ENCODE data around the gene PLD2. TPM values are rescaled to one million over a fixed set of nuclear protein-coding genes. Genes with fewer than 3 reads are reported as not detected.

The PLD2 gene
- total RNA-seq, 1 donor: 19.9 TPM

DNA sequence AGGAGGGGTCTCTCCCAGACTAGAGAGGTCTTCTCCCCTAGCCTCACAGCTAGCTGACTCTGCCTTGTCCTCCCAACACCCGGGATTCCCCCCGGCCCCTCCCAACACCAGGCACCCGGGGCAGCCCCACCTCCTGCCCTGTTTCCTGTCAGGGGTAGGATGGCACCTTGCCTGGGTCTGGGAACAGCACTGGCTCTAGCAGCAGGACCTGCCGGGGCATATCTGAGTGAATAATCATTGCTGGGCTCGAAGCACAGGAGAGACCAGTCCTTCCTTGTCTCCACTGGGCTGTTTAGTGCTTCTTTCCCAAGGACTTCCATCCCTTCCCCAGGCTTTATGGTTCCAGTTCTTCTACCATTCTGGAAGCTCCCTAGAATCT, 51.9 kb downstream of the PLD2 start:
- H2AFZ ChIP-seq (ENCODE audit: low read length): no peak overlapping the region
- peaks cover 21% of the 10 kb centered on the region for H4K20me1 ChIP-seq (ENCODE audit: insufficient read depth, low read length)
- H3K27me3 ChIP-seq (ENCODE audit: insufficient read depth, low read length): no peaks in the 10 kb centered on the region
- DNase-seq (ENCODE audit: insufficient read length, low spot score, missing footprints): peak; percentile 72
- H3K4me2 ChIP-seq (ENCODE audit: insufficient read depth, low read length): no peak overlapping the region
- H3K4me3 ChIP-seq (ENCODE audit: insufficient read depth, low read length): no peak overlapping the region
- H3K79me2 ChIP-seq (ENCODE audit: insufficient read depth, low read length): peaks cover 51% of the 10 kb centered on the region
- no peak overlapping the region for H3K27ac ChIP-seq (ENCODE audit: low read depth, low read length)
- H3K4me1 ChIP-seq (ENCODE audit: insufficient read depth, low read length): peaks cover 7% of the 10 kb centered on the region
- TF ChIP-seq, protein P1, sequence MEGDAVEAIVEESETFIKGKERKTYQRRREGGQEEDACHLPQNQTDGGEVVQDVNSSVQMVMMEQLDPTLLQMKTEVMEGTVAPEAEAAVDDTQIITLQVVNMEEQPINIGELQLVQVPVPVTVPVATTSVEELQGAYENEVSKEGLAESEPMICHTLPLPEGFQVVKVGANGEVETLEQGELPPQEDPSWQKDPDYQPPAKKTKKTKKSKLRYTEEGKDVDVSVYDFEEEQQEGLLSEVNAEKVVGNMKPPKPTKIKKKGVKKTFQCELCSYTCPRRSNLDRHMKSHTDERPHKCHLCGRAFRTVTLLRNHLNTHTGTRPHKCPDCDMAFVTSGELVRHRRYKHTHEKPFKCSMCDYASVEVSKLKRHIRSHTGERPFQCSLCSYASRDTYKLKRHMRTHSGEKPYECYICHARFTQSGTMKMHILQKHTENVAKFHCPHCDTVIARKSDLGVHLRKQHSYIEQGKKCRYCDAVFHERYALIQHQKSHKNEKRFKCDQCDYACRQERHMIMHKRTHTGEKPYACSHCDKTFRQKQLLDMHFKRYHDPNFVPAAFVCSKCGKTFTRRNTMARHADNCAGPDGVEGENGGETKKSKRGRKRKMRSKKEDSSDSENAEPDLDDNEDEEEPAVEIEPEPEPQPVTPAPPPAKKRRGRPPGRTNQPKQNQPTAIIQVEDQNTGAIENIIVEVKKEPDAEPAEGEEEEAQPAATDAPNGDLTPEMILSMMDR (IDR thresholded peaks at IDR 0.05; ENCODE audit: extremely low read depth, low read depth, low read length): no peak
- H3K9me3 ChIP-seq (ENCODE audit: low read depth, low read length): no peaks in the 10 kb centered on the region
- H3K36me3 ChIP-seq (ENCODE audit: insufficient read depth, low read length): peaks cover 5% of the 10 kb centered on the region

- Histone ChIP-seq H3K4me2 (ENCODE audit: insufficient read depth, low read length) (no peak overlapping the region), H4K20me1 (ENCODE audit: insufficient read depth, low read length) (peaks cover 16% of the 10 kb centered on the region), H3K79me2 (ENCODE audit: insufficient read depth, low read length) (peaks cover 47% of the 10 kb centered on the region), H3K9me3 (ENCODE audit: low read depth, low read length) (no peaks in the 10 kb centered on the region), H3K4me1 (ENCODE audit: insufficient read depth, low read length) (peaks cover 7% of the 10 kb centered on the region), H2AFZ (ENCODE audit: low read length) (no peak overlapping the region), H3K4me3 (ENCODE audit: insufficient read depth, low read length) (no peak overlapping the region), H3K36me3 (ENCODE audit: insufficient read depth, low read length) (peaks cover 5% of the 10 kb centered on the region), H3K27me3 (ENCODE audit: insufficient read depth, low read length) (no peaks in the 10 kb centered on the region), H3K27ac (ENCODE audit: low read depth, low read length) (no peak overlapping the region)
- DNase-seq (ENCODE audit: insufficient read length, low spot score, missing footprints): no peak
- TF ChIP-seq, protein P1 (IDR thresholded peaks at IDR 0.05; ENCODE audit: extremely low read depth, low read depth, low read length): no peak
These were observed 53.1 kb downstream of the PLD2 start for GRCh38 chr17:4859816-4860625.

DNA sequence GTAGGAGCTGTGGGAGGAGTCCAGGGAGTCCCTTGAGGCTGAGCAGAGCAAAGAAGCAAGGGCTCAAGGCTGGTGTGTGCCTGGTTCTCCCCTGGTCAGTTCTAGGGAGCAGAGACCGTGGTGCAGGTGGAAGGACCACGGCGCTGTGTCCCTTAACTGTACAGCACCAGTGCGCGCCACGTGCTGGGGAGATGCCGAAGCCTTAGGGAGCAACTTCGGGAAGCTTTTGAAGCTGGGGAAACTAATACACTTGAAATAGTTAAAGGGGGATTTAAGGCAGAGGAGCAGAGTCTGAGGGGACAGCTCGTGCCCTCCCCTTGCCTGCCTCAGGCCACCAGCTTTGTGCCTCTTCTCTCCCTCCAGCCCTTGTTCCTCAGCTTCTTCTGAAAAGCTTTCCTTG, 53.7 kb downstream of the PLD2 start:
- H3K27me3 ChIP-seq (ENCODE audit: insufficient read depth, low read length): no peaks in the 10 kb centered on the region
- no peaks in the 10 kb centered on the region for H3K9me3 ChIP-seq (ENCODE audit: low read depth, low read length)
- DNase-seq (ENCODE audit: insufficient read length, low spot score, missing footprints): no peak
- peaks cover 5% of the 10 kb centered on the region for H3K36me3 ChIP-seq (ENCODE audit: insufficient read depth, low read length)
- H3K4me2 ChIP-seq (ENCODE audit: insufficient read depth, low read length): no peak overlapping the region
- H3K4me1 ChIP-seq (ENCODE audit: insufficient read depth, low read length): peaks cover 7% of the 10 kb centered on the region
- H2AFZ ChIP-seq (ENCODE audit: low read length): no peak overlapping the region
- TF ChIP-seq, protein P1 (IDR thresholded peaks at IDR 0.05; ENCODE audit: extremely low read depth, low read depth, low read length): no peak
- H3K79me2 ChIP-seq (ENCODE audit: insufficient read depth, low read length): peaks cover 47% of the 10 kb centered on the region
- H3K4me3 ChIP-seq (ENCODE audit: insufficient read depth, low read length): no peak overlapping the region
- H3K27ac ChIP-seq (ENCODE audit: low read depth, low read length): no peak overlapping the region
- H4K20me1 ChIP-seq (ENCODE audit: insufficient read depth, low read length): peaks cover 16% of the 10 kb centered on the region

GRCh38 chr17:4861052-4861451, 54.1 kb downstream of the PLD2 start:
- Histone ChIP-seq H4K20me1 (ENCODE audit: insufficient read depth, low read length) (peaks cover 16% of the 10 kb centered on the region), H3K79me2 (ENCODE audit: insufficient read depth, low read length) (peaks cover 44% of the 10 kb centered on the region)

More at GRCh38 chr17:4861052-4861451, 54.1 kb downstream of the PLD2 start:
- Histone ChIP-seq H3K4me3 (ENCODE audit: insufficient read depth, low read length) (no peak overlapping the region), H3K27me3 (ENCODE audit: insufficient read depth, low read length) (no peaks in the 10 kb centered on the region), H3K9me3 (ENCODE audit: low read depth, low read length) (no peaks in the 10 kb centered on the region), H3K4me2 (ENCODE audit: insufficient read depth, low read length) (no peak overlapping the region), H3K36me3 (ENCODE audit: insufficient read depth, low read length) (peaks cover 5% of the 10 kb centered on the region), H3K27ac (ENCODE audit: low read depth, low read length) (no peak overlapping the region), H2AFZ (ENCODE audit: low read length) (no peak overlapping the region), H3K4me1 (ENCODE audit: insufficient read depth, low read length) (peaks cover 7% of the 10 kb centered on the region)
- no peak for DNase-seq (ENCODE audit: insufficient read length, low spot score, missing footprints)
- TF ChIP-seq, protein P1 (IDR thresholded peaks at IDR 0.05; ENCODE audit: extremely low read depth, low read depth, low read length): no peak

Measured in osteoblast (primary cell).